Heart left ventricle (tissue), 16 donors: ENCODE results near the gene MS4A18. TPM values are rescaled to one million over a fixed set of nuclear protein-coding genes. Genes with fewer than 3 reads are reported as not detected.

Experiments
- ATAC-seq, 4 donors: fragments of 200-7000 bp; cut with Tn5 transposase; one replicate each; pipeline ENCODE4 v1.9.1; 2020 to 2022; ENCODE audit warnings: moderate library complexity in 4 of 4, mild to moderate bottlenecking in 3 of 4, moderate number of reproducible peaks in 1 of 4
- DNase-seq, 5 donors: peaks; one replicate each; pipeline ENCODE4 v3.0.0-alpha.2; 2020
- H3K27ac ChIP-seq, 12 donors: fragments of 200-600 bp; sonication (generic) in 4 of 12; one replicate each; pipeline versions ENCODE4 v1.5.0 to v1.8.0; 2016 to 2022; ENCODE audit warnings: mild to moderate bottlenecking in 2 of 12
- H3K27me3 ChIP-seq, 9 donors: fragments of 200-600 bp; sonication (generic) in 2 of 9; one replicate each; pipeline versions ENCODE4 v1.5.1 to v1.8.0; 2016 to 2022; ENCODE audit warnings: mild to moderate bottlenecking in 3 of 9
- H3K36me3 ChIP-seq, 9 donors: fragments of 200-600 bp; sonication (generic) in 2 of 9; one replicate each; pipeline versions ENCODE4 v1.5.0 to v1.8.0; 2018 to 2022; ENCODE audit warnings: mild to moderate bottlenecking in 2 of 9
- H3K4me1 ChIP-seq, 12 donors: fragments of 200-600 bp; sonication (generic) in 4 of 12; one replicate each; pipeline versions ENCODE4 v1.5.0 to v1.8.0; 2016 to 2022; ENCODE audit warnings: mild to moderate bottlenecking in 3 of 12
- H3K4me3 ChIP-seq, 12 donors: fragments of 200-600 bp; sonication (generic) in 4 of 12; one replicate each; pipeline versions ENCODE4 v1.5.0 to v1.8.0; 2017 to 2022; ENCODE audit warnings: mild to moderate bottlenecking in 9 of 12, moderate library complexity in 4 of 12
- H3K9me3 ChIP-seq, 12 donors: fragments of 200-600 bp; sonication (generic) in 4 of 12; one replicate each; pipeline versions ENCODE4 v1.5.0 to v1.8.0; 2016 to 2022; ENCODE audit warnings: mild to moderate bottlenecking in 1 of 12
- CTCF ChIP-seq, 12 donors: fragments of 200-600 bp; sonication (generic) in 4 of 12; IDR thresholded peaks; one replicate each; pipeline versions ENCODE4 v1.5.0 to v1.8.0; 2018 to 2022; ENCODE audit warnings: antibody characterized with exemption in 12 of 12, mild to moderate bottlenecking in 5 of 12
- POLR2A ChIP-seq, 2 donors: fragments of 450-650 bp; IDR thresholded peaks; one replicate each; pipeline ENCODE4 v1.6.1; 2017; ENCODE audit warnings: antibody characterized with exemption in 2 of 2, mild to moderate bottlenecking in 2 of 2, moderate library complexity in 2 of 2
- WGBS, 4 donors: extraction: QIAGEN DNeasy Blood & Tissue Kit in 2 of 4; methylation state at CpG; one replicate each; pipeline versions ENCODE4 v1.1.5 to v1.1.7; 2013 to 2018; 5-methylcytosine and 5-hydroxymethylcytosine counted together
- intact Hi-C, 10 donors: fragments of 100-400 bp; cut with DNase I; formaldehyde crosslinking; loops; one replicate each; pipeline versions ENCODE4 v1.11.1 to v1.14.2; 2022
- polyA plus RNA-seq, 2 donors: library from polyadenylated mRNA; stranded (reverse); fragments of 200-250 nt; gene quantifications; one replicate each; pipeline ENCODE4 v1.2.3, GENCODE V29; 2013
- total RNA-seq, 9 donors: library from RNA; depleted of rRNA in 2 of 9; stranded (reverse); fragments of >200 nt in 2 of 9; fragmentation: NEBNext Ultra II Directional in 3 of 9; extraction: Animal tissue kit (Norgen Biotek cat#: 25700) in 3 of 9; gene quantifications; one replicate each; pipeline versions ENCODE4 v1.1.0 to v1.2.4, GENCODE V29; 2016 to 2023
- donor health status: ischemic (EF 13 %, LVEDD 7.1; RV severe dilation, severe dysfunction).
- donor health status: healthy with polysubstance abuse.
- donor health status: DM: no; HTN: yes; CAD: no.
- donor health status: DM: no; HTN: no; CAD: no.
- donor health status: ischemic (EF 25% LVEDD 6.9; RV normal size, moderate dysfunction).
- donor health status: ischemic (EF 25% LVEDD 5.7; RV mildly dilated, moderate dysfunction).
- donor health status: healthy.
- donor health status: DM: yes; HTN: yes; CAD: no.
- donor health status: ischemic (EF 35%, LVEDD 5.7; RV mildly dilated, moderate dysfunction).
- donor health status: nonischemic (EF 11% LVEDD 7.7; RV severe dilation, severe dysfunction).
- donor health status: DM: yes; HTN: yes; CAD: no.
- donor health status: PGD.
- donor health status: ischemic (EF 29% LVEDD 5.4; RV normal size, mild dysfunction).
- donor health status: nonischemic (EF 23%, LVEDD 6.1; RV moderate dilation, normal function).

The MS4A18 gene
- total and polyA plus RNA-seq, 11 donors = not detected

GRCh38 chr11:60701469-60701818 lies 23.1 kb upstream of the MS4A18 start:
- H3K36me3 ChIP-seq = no peaks in the 10 kb centered on the region
- DNase-seq (no peak), ATAC-seq (no peak)
- no peak for TF ChIP-seq POLR2A (IDR thresholded peaks at IDR 0.05)
- no peak for TF ChIP-seq CTCF (IDR thresholded peaks at IDR 0.05)
- no peak overlapping the region for H3K4me3 ChIP-seq
- no peak overlapping the region for H3K27ac ChIP-seq
- no peaks in the 10 kb centered on the region for H3K9me3 ChIP-seq
- intact Hi-C loops = no loop called here
- 55 to 68% (median 63%) methylated on average over 4 of the region's 4 CpGs for WGBS, 4 donors
- H3K27me3 ChIP-seq = peaks cover 0 to 4% (median 0%) of the 10 kb centered on the region in 9 donors
- H3K4me1 ChIP-seq = no peaks in the 10 kb centered on the region

- intact Hi-C loops = no loop called here
- no peaks in the 10 kb centered on the region for H3K4me1 ChIP-seq
- ATAC-seq = no peak
- TF ChIP-seq CTCF (IDR thresholded peaks at IDR 0.05) (no peak), POLR2A (IDR thresholded peaks at IDR 0.05) (no peak)
- peaks cover 0 to 4% (median 0%) of the 10 kb centered on the region in 9 donors for H3K27me3 ChIP-seq
- DNase-seq = no peak
- no peaks in the 10 kb centered on the region for H3K9me3 ChIP-seq
- H3K4me3 ChIP-seq = no peak overlapping the region
- H3K27ac ChIP-seq = no peak overlapping the region
- 86 to 88% (median 87%) methylated on average over 12 of the region's 12 CpGs for WGBS, 4 donors
- no peaks in the 10 kb centered on the region for H3K36me3 ChIP-seq
Observed at GRCh38 chr11:60703374-60703773, 21.1 kb upstream of the MS4A18 start.

- H3K9me3 ChIP-seq = no peaks in the 10 kb centered on the region
- H3K4me3 ChIP-seq = no peak overlapping the region
- 83 to 88% (median 86%) methylated on average over 5 of the region's 5 CpGs for WGBS, 4 donors
- no peaks in the 10 kb centered on the region for H3K27me3 ChIP-seq
- intact Hi-C loops = no loop called here
- H3K4me1 ChIP-seq = no peaks in the 10 kb centered on the region
- no peak for DNase-seq
- no peak for TF ChIP-seq POLR2A (IDR thresholded peaks at IDR 0.05)
- no peak for TF ChIP-seq CTCF (IDR thresholded peaks at IDR 0.05)
- H3K27ac ChIP-seq = no peak overlapping the region
- no peak for ATAC-seq
- no peaks in the 10 kb centered on the region for H3K36me3 ChIP-seq
Observed at GRCh38 chr11:60705895-60706294, 18.6 kb upstream of the MS4A18 start.

DNA sequence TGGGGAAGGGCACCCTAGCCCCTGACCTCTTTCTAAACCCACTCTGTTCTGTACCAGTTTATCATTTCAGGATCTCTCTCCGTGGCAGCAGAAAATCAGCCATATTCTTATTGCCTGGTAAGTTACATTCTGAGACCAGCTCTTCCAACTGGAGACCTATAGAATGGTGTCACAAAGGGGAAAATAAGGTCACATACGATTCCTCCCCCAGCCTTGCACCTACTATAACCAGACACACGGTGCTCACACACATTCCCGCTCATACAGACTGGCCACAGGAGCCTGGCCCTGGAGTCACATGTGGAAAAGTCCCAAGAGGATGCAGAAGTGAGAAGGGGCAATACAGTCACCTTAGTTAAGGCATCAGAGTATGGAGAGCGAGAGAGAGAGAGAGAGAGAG lies 17.6 kb upstream of the MS4A18 start:
- no peak for ATAC-seq
- 55 to 69% (median 59%) methylated on average over 5 of the region's 5 CpGs for WGBS, 4 donors

More for the DNA sequence above, 17.6 kb upstream of the MS4A18 start:
- Histone ChIP-seq H3K4me3 (no peak overlapping the region), H3K36me3 (no peaks in the 10 kb centered on the region), H3K4me1 (no peaks in the 10 kb centered on the region), H3K9me3 (no peaks in the 10 kb centered on the region), H3K27me3 (no peaks in the 10 kb centered on the region), H3K27ac (no peak overlapping the region)
- TF ChIP-seq POLR2A (IDR thresholded peaks at IDR 0.05) = no peak
- no peak for TF ChIP-seq CTCF (IDR thresholded peaks at IDR 0.05)
- DNase-seq = no peak
- intact Hi-C loops = no loop called here
